DMS 273 treated with DMSO at 0.1 percent for 48 hours (cell line): ENCODE results near the gene RERG.

Experiments used
- DNase-seq: peaks from one replicate; lab custom pipeline; 2025; lab: John Stamatoyannopoulos, UW

The RERG gene

DNA sequence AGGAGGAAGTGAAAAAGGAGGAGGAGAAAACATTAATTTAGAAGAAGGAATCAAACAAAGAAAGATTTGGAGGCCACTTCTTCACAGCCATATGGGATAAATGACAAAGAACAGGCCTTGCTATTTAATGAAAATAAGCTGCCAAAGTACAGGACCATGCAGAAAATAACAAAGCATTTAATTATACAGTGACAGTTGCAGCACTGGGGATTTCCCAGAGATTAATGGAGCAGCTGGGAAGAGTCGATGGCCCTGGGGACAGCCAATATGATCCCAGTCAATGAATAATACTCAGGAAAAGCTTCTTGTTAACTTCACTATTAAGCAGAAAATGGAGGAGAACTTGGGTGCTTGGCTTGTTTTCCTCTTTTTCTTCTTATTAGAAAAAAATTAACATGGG is 34.6 kb downstream of the RERG start:
- DNase-seq, result no peak

DNA sequence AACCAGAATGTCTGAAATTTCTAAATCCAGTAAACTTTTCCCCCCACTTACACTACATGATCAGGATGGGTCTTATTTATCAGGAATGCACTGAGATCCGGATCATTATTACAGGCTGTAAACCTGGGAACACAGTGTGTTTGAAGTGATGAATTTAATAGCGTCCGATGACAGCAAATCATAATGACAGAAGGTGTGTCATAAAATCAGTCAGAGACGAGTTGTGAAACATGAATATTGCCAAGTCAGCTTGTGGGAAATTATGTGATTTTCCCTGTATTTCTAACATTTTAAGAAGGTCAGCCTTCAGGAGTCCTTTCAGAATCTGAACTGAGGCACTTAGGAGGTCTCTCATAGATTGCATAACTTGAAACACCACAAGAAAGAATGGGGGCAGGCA is 36.7 kb downstream of the RERG start:
- DNase-seq, result no peak

DNA sequence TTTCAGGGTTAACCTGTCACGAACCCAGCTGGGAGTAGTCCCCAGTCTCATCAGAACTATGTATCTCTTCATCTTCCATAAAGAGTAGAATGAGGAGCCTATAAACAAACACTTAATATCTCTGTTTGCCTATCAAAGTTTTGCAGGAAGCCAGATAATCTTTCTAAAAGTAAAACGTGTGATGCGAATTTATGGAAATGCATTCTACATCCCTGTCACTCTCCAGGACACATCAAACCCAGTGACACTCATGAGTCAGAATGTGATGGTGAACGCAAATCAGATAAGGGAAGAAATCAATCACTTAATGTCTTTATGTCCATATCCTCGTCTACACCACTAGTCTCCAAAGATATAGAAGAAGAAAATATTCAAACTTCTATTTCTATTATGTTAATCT is 37.4 kb downstream of the RERG start:
- DNase-seq, result no peak

DNA sequence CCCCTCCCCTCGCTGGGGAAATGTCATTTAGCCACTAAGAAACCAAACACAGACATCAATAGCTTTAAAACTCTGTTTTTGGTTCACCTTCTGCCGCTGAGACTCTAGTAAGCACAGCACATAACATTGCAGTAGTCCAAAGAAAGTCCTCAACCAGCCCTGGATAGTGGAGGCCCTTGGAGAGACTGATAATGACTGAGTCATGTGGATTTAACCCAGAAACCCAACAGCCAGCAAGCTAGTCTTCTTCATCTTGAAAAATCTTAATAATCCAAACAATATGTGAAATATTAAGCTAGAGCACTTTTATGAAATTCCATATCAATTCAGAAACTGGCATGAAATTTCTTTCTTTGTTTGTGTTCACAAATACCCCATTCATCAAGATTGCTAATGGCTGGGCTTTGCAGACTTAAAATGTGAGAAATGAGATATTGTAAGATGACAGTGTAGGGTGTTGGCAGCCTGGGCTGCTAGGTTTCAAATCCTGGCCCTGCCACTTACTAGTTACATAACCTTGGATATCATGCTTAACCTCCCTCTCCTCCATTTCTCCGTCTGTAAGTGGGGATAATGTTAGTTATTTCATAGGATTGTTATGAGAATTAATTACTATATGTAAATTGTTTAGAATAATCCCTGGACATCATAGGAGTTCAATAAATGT is 40.1 kb downstream of the RERG start:
- DNase-seq, result no peak

DNA sequence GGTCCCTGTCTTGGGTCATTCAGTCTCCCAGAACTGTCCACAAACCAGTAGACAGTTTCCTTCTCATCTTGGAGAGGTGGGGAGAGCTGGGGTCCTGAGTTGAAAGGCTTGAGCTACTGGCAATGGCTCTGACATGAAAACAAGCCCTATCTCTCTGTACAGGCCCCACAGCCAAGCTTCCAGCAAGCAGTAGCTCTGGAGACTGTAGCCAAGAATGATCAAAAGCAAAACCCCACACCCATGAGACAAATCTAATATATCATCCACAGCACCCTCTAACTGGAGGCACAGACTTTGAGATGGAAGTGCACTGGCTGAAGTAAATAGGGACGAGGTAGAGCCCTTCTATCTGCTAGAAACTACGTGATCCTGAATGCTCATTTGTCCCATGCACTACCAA is 40.9 kb downstream of the RERG start:
- DNase-seq, result no peak

DNA sequence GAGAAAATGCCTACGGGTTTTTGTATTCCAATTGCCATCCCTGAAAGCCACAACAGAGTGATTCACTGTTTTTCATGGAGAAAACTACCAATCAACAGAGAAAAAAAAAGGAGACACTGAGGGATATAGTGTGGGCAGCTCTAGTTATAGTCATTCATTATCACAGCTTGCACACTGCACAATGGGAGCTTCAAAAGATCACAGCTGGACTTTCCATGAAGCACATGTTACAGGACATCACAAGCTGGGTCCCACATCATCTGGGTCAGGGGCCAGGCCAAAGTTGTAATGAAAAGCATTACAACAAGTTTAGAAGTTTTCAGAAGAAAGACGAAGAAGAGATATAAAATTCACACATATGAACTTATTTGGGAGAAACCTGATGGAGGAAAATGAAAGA is 41.5 kb downstream of the RERG start:
- no peak for DNase-seq

DNA sequence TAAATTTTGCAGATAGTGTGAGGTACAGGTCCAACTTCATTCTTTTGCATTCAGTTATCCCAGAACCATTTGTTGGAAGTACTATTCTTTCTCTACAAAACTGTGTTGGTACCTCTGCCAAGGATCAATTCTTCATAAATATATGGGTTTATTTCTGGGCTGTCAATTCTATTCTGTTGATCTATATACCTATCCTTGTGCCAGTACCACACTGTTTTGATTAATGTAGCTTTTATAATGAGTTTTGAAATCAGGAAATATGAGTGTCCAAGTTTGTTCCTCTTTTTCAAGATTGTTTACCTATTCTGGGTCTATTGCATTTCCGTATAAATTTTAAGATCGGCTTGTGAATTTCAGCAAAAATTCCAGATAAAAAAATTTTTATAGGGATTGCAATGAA is 48.1 kb downstream of the RERG start:
- DNase-seq, result no peak

DNA sequence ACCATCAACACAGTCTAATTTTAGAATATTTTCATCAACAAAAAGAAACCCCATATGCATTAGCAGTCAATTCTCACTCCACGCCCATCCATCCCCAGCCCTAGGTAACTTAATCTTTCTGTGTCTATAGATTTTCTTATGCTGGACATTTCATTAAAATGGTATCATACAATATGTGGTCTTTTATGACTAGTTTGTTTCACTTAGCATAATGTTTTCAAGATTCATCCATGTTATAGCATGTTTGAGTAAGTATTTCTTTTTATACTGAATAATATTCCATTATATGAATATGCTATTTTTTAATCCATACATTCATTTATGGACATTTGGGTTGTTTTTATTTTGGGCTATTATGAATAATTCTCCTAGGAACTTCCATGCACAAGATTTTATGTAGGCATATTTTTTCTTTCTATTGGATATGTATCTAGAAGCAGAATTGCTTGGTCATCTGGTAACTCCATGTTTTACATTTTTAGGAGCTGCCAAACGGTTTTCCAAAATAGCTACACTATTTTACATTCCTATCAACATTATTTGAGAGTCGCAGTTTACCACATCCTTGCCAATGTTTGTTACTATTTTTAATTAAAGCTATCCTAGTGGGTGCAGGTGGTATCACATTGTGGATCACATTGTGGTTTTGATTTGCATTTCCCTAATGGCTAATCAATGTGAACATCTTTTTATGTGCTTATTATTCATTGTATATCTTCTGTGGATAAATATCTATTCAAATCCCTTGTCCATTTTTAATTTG is 49.0 kb downstream of the RERG start:
- no peak for DNase-seq

DNA sequence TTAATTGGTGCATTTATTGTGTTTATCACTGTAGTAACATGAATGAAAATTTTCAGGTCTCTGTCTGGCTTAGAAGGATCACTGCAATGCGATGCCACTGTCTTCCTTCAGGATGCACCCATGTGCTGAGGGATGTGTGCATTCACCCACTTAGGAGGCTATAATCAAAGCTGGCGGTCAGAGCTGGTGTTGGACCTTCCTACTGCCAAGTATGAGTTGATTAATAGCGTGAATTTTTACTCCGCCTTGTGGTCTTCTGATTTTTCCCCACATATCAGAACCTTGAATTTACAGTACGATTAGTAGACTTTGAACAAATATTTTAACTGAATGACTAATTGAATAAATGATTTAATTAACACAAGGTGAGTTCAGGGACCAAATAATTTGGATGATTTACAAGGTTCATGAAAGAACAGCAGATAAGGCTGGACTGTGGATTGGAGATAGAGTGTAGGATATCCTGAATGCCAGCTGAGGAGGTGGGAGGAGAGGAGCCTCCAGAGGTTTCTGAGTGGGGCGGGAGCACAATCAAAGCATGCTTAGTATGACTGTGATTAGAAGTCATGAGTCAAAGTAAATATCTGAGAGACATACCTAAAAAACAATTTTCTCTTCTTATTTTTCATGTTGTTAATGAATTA is 50.1 kb downstream of the RERG start:
- no peak for DNase-seq

DNA sequence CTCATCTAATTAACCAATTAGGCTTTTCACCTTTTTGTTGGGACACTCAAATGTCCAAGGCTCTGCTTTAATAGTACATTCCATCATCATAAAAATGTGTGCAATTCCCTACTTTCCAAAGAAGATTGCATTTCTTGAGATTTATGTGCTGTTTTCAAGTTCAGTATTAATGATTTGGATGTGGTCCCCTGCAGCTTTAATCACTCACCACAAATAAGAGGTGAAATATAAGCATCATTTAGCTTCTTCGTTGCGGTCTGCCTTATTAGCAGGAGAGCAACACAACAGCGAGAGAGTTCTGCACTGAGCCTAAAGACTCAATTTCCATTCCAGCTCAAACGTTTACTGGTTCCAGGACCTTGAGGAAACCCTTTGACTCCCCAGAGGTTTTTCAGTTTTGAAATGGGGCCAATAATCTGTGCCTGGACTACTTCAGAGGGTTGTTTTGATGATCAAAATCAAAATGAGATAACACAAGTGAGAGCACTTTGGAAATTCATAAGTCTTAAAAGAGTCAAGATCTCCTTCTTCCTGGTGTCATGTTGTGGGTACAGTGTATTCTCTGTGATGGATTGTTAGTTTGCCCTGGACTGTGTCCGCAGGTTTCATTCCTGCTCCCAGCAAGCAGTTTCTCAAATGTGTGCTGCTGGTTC is 53.1 kb downstream of the RERG start:
- no peak for DNase-seq

DNA sequence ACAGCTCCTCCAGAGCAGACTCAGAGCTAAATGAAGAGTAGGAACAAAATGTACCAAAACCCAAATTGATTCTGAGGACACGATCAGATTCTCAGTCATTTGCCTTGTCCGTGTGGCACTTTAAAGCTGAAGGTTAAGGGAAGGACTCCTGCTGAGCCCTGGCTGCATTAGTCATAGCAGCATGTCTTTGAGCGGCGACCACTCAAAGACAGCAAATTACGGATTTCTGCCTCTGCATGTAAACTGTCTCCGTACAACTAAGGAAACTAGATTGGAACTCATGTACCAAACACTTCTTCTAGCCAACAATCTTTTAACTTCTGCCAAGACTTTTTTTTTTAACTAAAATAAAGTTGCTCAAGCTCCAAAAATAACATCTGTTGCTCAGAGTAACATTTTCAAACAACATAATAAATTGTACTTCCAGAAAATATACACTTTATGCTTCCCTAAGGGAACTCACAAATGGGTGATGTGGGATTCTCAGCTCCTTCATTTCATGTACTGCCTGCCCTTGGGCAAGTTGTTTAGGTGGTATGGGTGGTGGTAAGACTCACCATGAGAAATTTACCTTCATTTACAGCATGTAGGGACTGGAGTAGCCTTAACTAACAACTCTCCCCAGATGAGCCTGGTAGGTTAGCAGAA is 56.1 kb downstream of the RERG start:
- DNase-seq, result no peak

DNA sequence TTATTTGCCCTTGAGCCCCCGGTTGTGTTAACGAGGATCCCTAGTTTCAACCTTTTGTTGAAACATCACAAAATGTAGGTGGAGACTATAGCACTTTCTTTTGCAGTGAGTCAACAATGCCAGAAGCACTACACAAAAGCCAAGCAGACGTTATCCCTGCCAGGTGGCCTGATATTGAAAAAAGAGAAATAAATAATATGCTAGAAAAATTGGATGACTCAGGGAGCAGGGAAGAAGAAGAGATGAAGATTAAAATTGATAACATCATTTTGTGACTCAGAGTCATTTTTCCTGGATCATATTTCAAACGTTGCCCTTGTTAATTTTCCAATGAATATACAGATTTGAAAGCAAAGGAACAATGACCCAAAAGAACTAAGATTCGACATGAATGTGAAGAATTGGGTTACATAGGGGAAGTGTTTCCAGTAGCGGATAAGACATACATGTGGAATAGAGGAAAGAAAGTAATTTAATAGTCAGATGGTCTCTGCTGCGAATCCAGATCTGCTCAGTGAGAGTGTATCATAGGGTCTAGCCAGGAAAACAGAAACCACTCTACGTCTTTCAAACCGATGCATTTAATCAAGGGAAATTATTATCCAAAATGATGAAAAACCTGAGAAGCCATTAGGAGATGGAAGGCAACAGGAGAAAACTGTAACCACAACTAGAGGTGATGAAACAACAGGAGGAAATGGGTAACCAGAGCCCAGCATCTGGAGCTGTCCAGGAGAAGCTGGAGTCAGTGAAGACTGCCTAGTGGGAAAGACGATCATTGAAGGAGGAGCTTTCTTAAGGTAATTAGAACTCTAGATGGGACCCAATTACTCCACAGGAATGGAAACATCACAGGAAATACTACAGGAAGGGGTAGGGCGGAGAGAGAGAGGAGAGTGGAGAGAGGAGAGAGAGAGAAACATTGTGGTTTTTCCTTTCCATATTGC is 57.9 kb downstream of the RERG start:
- DNase-seq, result no peak

DNA sequence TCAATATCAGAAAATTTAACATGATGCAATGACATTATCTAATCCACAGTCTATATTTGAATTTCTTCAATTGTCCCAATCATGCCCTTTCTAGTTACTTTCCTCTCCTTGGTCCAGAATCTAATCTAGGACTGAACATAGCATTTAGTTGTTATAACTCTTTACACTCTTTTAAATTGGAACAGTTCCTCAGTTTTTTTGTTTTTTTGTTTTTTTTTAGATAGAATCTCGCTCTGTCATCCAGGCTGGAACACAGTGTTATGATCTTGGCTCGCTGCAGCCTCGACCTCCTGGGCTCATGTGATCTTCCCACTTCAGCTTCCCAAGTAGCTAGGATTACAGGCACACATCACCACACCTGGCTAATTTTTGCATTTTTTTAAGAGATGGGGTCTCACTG is 63.1 kb downstream of the RERG start:
- DNase-seq, result no peak

DNA sequence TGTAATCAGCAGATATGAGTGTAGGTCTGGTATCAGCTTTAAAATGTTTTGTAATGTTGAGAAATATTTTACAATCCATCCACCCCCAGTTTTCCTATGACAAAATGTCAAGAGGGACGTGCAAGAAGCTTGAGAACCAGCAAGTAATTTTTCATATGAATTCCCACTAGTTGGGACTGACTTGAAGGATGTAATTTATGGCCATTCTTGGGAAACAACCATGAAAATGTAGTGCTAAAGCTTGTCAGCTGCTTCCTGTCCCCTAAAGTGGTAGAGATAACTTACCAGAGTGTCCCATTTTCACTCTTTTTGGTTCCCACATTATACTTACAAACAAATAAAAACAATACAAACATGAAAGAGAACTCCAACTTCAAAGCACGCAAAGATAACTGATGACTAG is 63.9 kb downstream of the RERG start:
- no peak for DNase-seq

DNA sequence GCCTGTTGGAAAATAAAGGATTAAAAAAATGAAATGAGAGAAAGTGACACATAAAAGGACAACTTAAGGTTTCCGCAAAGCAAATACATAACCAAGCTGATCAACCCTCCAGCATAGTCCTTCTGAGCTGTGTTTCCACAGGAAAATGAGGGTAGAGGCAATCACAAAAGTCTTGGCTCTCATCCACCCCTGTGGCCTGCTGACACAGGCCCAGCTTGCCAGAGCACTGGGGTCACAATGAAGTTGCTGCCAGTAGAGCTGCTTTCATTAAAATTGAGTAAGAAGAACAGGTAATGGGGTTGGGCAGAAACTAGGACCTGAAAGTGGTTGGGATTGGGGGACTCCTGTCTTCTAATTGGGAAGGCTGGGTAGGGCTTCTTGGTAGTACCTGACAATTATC is 65.9 kb downstream of the RERG start:
- DNase-seq, result no peak

DNA sequence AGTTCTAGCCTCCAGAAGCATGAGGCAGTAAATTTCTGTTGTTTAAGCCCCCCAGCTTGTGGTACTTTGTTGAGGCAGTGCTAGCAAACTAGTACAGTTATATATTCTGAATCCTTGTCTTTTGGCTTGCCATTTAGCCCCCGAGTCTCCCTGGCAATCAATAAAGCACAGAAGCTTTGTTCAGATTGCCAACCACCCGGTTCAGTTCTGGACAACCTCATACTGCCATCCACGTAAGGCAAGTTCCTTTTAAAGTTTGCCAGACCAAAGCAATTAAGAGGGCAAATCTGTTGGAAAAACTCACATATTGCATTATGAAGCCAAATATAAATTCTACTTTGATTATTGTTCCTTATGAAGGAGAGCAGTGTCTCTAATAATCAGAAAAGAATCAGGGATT is 67.1 kb downstream of the RERG start:
- no peak for DNase-seq

DNA sequence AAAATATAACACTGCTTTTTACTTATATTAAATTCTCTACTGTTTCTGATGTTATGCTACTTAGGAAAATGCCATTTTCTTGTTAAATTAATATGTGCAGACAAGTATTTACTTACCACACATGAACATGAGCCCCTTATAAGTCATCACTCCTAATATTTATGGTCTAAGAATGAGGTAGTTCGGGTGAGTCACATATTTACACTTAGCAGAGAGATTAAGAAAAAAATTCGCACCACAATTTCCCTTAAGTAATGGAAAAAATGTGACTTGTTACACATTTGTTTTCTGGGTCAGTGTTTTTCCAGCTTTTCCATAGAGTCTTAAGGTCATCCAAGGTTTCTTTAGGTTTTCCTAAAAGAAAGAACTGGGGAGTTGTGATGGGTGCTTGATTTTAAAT is 68.3 kb downstream of the RERG start:
- DNase-seq, result no peak

DNA sequence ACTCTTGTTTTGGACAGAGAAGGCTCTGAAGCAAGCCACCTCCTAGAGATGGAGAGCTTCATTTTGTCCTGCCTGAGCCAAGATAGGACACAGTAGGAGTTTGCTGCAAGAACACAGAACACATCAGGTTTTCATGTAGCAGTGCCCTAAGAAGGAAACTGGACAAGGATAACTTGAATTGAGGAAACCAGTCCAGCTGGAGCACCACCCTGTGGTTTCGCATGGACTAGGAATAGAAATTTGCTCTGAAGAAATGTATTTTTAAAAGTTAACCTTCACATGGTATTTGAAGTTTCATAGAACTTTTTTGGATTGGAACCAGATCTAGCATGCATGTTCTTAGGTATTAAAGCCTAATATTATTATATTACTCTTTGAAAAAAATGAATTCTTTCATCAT is 68.8 kb downstream of the RERG start:
- DNase-seq, result no peak

DNA sequence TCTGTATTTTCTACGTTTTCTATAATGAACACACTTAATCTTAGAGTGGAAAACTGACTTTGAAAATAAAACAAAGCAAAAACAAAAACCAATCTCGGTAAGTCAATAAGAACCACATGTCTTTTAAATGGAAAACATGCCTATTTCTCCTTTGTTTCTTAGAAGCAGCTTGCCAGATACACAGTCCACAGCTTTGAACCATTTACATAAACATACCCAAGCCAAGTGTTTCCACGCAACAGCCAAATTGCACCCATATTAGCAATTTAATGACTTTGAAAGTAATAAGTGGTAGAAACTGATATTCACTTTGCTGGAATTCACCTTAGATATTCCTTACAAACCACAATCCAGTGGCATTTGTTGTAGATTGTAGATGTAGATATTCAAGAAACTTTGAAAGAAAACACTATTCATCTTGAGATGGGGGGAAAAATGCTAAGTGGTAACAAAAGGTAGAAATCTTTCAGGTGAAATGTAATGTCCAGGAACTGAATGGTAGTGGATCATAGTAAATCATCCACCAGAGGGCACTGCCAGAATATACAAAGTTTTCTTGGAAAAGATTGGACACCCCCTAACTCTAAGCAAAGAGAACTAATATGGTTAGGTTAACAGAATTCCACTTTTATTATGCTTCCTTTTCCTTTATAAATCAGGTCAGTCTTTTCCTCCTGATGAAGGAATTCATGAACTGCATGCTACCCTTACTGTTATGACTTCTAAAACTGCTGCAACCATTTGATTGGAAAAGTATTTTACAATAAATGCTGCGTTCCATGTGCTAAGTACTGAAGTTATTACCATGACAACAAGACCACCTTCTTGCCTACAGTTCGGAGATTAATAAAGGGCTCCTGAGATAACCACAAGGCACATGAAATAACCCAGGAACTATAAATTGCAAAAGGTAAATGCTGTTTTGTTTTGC is 69.8 kb downstream of the RERG start:
- no peak for DNase-seq

DNA sequence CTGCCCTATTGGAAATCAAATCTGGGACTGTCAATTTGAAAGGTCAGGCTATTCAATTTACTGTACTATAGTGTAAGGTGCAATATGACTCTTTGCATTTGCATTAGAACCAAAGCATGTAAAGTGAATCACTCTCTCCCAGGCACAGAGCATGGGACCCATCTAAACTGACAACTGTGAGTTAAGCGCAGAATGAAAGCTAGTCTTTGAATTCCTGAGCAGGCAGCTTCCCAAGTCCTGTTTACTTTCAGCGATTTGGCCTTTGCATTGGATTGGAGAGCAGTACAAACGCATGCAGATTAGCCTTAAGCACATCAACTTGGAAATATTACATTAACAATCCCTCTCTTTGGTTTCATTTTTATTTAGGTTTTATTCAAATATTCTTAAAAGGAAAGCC is 74.6 kb downstream of the RERG start:
- DNase-seq, result no peak
